CD14-positive monocyte (primary cell): Measurements from ENCODE around the gene LIF. TPM values are rescaled to one million over a fixed set of nuclear protein-coding genes. Genes with fewer than 3 reads are reported as not detected.

Experiments used
- DNase-seq, 3 donors: peaks; one replicate each; pipeline ENCODE4 v3.0.0-alpha.2; 2011 to 2022
- H2AFZ ChIP-seq: 2 replicates; pipeline ENCODE4 v1.6.0; 2012; ENCODE audit warnings: mild to moderate bottlenecking, low read depth, low read length, inconsistent platforms; ENCODE audit not compliant: insufficient read depth, poor library complexity, severe bottlenecking
- H3K27ac ChIP-seq, 2 donors: 1 replicate in 1 of 2; 2 replicates in 1 of 2; pipeline ENCODE4 v1.5.1; 2012 to 2013; ENCODE audit warnings: low read length in 2 of 2, control low read depth in 1 of 2, inconsistent platforms in 1 of 2, low read depth in 1 of 2, mild to moderate bottlenecking in 1 of 2
- H3K27me3 ChIP-seq, 2 donors: one replicate each; pipeline versions ENCODE4 v1.6.0 to v1.6.1; 2011 to 2013; ENCODE audit warnings: low read length in 2 of 2; ENCODE audit not compliant: control insufficient read depth in 2 of 2, insufficient read depth in 2 of 2
- H3K36me3 ChIP-seq, 2 donors: replicated peaks in 1 of 2; 1 replicate in 1 of 2; 2 replicates in 1 of 2; pipeline versions ENCODE4 v1.5.1 to v1.6.1; 2012 to 2013; ENCODE audit warnings: low read length in 2 of 2, control low read depth in 1 of 2, inconsistent platforms in 1 of 2, mild to moderate bottlenecking in 1 of 2; ENCODE audit not compliant: insufficient read depth in 2 of 2, control insufficient read depth in 1 of 2
- H3K4me1 ChIP-seq, 2 donors: 1 replicate in 1 of 2; 2 replicates in 1 of 2; pipeline versions ENCODE4 v1.5.1 to v1.6.1; 2012 to 2013; ENCODE audit warnings: low read length in 2 of 2, control low read depth in 1 of 2, inconsistent platforms in 1 of 2, mild to moderate bottlenecking in 1 of 2, moderate library complexity in 1 of 2; ENCODE audit not compliant: insufficient read depth in 2 of 2, control insufficient read depth in 1 of 2
- H3K4me2 ChIP-seq: replicated peaks from 2 replicates; pipeline ENCODE3; 2012; ENCODE audit warnings: low read length, moderate library complexity, mild to moderate bottlenecking; ENCODE audit not compliant: poor library complexity, severe bottlenecking; ENCODE audit errors: extremely low read depth
- H3K4me3 ChIP-seq, 3 experiments: fragments of 200-600 bp in 1 of 3; sonication (generic) in 1 of 3; replicated peaks in 1 of 3; 1 replicate in 2 of 3; 2 replicates in 1 of 3; pipeline ENCODE4 v1.5.1; 2011 to 2013; ENCODE audit warnings: low read length in 3 of 3, mild to moderate bottlenecking in 3 of 3, control low read depth in 2 of 3, low read depth in 2 of 3, inconsistent platforms in 1 of 3, moderate library complexity in 1 of 3
- H3K79me2 ChIP-seq: 2 replicates; pipeline ENCODE4 v1.6.0; 2012; ENCODE audit warnings: mild to moderate bottlenecking, control low read depth, inconsistent platforms, low read length, moderate library complexity; ENCODE audit not compliant: insufficient read depth
- H3K9ac ChIP-seq: 2 replicates; pipeline ENCODE4 v1.6.0; 2017; ENCODE audit warnings: low read length, mild to moderate bottlenecking; ENCODE audit not compliant: insufficient read depth, poor library complexity, severe bottlenecking
- H3K9me3 ChIP-seq, 2 donors: replicated peaks in 1 of 2; 1 replicate in 1 of 2; 2 replicates in 1 of 2; pipeline versions ENCODE4 v1.5.1 to v1.6.1; 2012 to 2013; ENCODE audit warnings: low read length in 2 of 2, control low read depth in 1 of 2; ENCODE audit not compliant: control insufficient read depth in 1 of 2, insufficient read depth in 1 of 2
- H4K20me1 ChIP-seq: 2 replicates; pipeline ENCODE4 v1.6.0; 2012; ENCODE audit warnings: mild to moderate bottlenecking, low read length, control low read depth, moderate library complexity; ENCODE audit not compliant: insufficient read depth
- H3K27ac Mint-ChIP-seq, 7 donors: one replicate each; pipeline ENCODE4 v1.8.0; 2020; ENCODE audit warnings: mild to moderate bottlenecking in 7 of 7, mixed read lengths in 7 of 7, moderate library complexity in 6 of 7, inconsistent platforms in 2 of 7
- H3K27me3 Mint-ChIP-seq, 3 donors: one replicate each; pipeline ENCODE4 v1.8.0; 2021 to 2022; ENCODE audit warnings: low read depth in 3 of 3, mild to moderate bottlenecking in 3 of 3, mixed read lengths in 3 of 3, moderate library complexity in 3 of 3, inconsistent platforms in 1 of 3
- H3K36me3 Mint-ChIP-seq, 2 donors: one replicate each; pipeline ENCODE4 v1.8.0; 2020; ENCODE audit warnings: mixed read lengths in 2 of 2, inconsistent platforms in 1 of 2, mild to moderate bottlenecking in 1 of 2
- H3K4me1 Mint-ChIP-seq: one replicate; pipeline ENCODE4 v1.8.0; 2020; ENCODE audit warnings: mild to moderate bottlenecking, mixed read lengths
- H3K4me3 Mint-ChIP-seq, 2 donors: one replicate each; pipeline ENCODE4 v1.8.0; 2020; ENCODE audit warnings: mild to moderate bottlenecking in 2 of 2, mixed read lengths in 2 of 2, moderate library complexity in 1 of 2
- H3K9me3 Mint-ChIP-seq, 7 donors: one replicate each; pipeline ENCODE4 v1.8.0; 2020 to 2022; ENCODE audit warnings: mixed read lengths in 7 of 7, mild to moderate bottlenecking in 6 of 7, moderate library complexity in 6 of 7, inconsistent platforms in 2 of 7
- WGBS: methylation state at CpG from one replicate; pipeline ENCODE4 v1.1.5; 2013; ENCODE audit warnings: missing lambda C conversion rate; ENCODE audit not compliant: insufficient coverage; 5-methylcytosine and 5-hydroxymethylcytosine counted together
- intact Hi-C, 2 donors: fragments of 100-400 bp; cut with micrococcal nuclease; formaldehyde crosslinking; loops; one replicate each; pipeline versions ENCODE4 v1.15.0 to v1.15.1; 2023
- polyA plus RNA-seq, 3 donors: library from polyadenylated mRNA; depleted of rRNA in 1 of 3; unstranded in 2 of 3; stranded (reverse) in 1 of 3; fragments of 300-500 nt in 2 of 3; fragments of >200 nt in 1 of 3; fragmentation: Illumina TruSeq in 2 of 3; gene quantifications; 1 replicate in 2 of 3; 2 replicates in 1 of 3; pipeline ENCODE4 v1.2.3, GENCODE V29; 2012 to 2021
- TF ChIP-seq, protein P1 (sequence below): fragments of 200-600 bp; IDR thresholded peaks from one replicate; pipeline ENCODE4 v1.8.0; 2022; ENCODE audit warnings: antibody characterized with exemption, mild to moderate bottlenecking

The LIF gene
- polyA plus RNA-seq, 3 donors, result 7.0 TPM; not detected in 2

DNA sequence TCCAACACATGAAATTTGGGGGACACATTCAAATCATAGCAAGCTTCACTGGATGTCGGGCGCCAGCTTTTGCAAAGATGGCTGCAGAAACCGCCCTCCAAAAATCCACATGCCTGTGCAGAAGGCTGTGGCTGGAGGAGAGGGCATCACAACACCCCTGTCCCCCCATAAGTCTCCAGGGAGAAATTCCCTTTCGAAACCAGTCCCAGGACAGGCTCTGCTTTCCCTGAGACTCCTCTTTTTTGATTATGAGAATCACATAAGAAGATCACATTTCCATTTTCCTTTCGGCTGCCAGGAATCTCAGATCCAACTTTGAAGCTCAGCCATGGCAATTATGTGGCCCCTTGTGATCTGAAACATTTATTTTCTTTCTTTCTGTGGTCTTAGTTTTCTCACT lies 9.7 kb downstream of the LIF start:
- H3K27me3 ChIP-seq, result no peaks in the 10 kb centered on the region
- intact Hi-C loops, result no loop called here
- H4K20me1 ChIP-seq, result no peaks in the 10 kb centered on the region
- Mint-ChIP-seq H3K4me1 (no peaks in the 10 kb centered on the region), H3K27ac (no peak overlapping the region), H3K36me3 (no peaks in the 10 kb centered on the region), H3K9me3 (peaks cover 3 to 8% (median 6%) of the 10 kb centered on the region in 7 donors), H3K27me3 (peaks cover 4 to 11% (median 5%) of the 10 kb centered on the region in 3 donors), H3K4me3 (no peak overlapping the region)
- 83% methylated on average over 1 of the region's 5 CpGs for WGBS
- DNase-seq, result no peak
- H2AFZ ChIP-seq, result no peak overlapping the region
- H3K9ac ChIP-seq, result no peak overlapping the region
- H3K4me3 ChIP-seq, result no peak overlapping the region
- H3K4me1 ChIP-seq, result no peaks in the 10 kb centered on the region
- H3K9me3 ChIP-seq, result peaks cover 0 to 6% of the 10 kb centered on the region in 2 donors
- H3K27ac ChIP-seq, result no peak overlapping the region
- no peaks in the 10 kb centered on the region for H3K79me2 ChIP-seq
- H3K36me3 ChIP-seq, result no peaks in the 10 kb centered on the region
- H3K4me2 ChIP-seq, result no peak overlapping the region
- TF ChIP-seq, protein P1, sequence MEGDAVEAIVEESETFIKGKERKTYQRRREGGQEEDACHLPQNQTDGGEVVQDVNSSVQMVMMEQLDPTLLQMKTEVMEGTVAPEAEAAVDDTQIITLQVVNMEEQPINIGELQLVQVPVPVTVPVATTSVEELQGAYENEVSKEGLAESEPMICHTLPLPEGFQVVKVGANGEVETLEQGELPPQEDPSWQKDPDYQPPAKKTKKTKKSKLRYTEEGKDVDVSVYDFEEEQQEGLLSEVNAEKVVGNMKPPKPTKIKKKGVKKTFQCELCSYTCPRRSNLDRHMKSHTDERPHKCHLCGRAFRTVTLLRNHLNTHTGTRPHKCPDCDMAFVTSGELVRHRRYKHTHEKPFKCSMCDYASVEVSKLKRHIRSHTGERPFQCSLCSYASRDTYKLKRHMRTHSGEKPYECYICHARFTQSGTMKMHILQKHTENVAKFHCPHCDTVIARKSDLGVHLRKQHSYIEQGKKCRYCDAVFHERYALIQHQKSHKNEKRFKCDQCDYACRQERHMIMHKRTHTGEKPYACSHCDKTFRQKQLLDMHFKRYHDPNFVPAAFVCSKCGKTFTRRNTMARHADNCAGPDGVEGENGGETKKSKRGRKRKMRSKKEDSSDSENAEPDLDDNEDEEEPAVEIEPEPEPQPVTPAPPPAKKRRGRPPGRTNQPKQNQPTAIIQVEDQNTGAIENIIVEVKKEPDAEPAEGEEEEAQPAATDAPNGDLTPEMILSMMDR, result no peak

DNA sequence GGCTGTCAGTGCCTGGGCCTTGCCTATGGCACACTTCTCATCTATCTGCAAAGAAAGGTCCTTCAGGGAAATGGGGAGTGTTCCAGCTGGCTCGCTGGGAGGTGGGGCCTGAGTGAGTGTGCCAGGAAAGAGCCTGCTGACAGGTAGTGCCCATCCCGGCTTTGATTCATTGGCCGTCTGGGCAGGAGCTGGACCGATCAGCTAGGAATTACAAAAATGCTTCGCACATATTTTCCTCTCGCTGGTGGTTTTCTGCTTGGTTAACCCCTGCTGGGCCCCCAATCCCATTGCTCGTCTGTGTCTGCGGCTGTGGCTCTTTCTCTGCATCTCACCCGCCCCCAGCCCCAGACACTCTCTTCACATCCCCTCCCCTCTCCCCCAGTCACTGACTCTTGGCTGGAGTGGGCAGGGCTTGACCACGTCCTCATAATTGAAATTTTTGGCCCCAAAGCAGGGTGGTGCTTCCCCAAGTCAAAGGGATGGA lies 10.8 kb downstream of the LIF start:
- H3K4me3 ChIP-seq, result no peak overlapping the region
- no peaks in the 10 kb centered on the region for H3K27me3 ChIP-seq
- H3K27ac ChIP-seq, result no peak overlapping the region
- H4K20me1 ChIP-seq, result no peaks in the 10 kb centered on the region
- H3K9me3 ChIP-seq, result peaks cover 0 to 6% of the 10 kb centered on the region in 2 donors
- H3K36me3 ChIP-seq, result no peaks in the 10 kb centered on the region
- no peak overlapping the region for H3K27ac Mint-ChIP-seq
- no peaks in the 10 kb centered on the region for H3K4me1 Mint-ChIP-seq
- no peak overlapping the region for H3K9ac ChIP-seq
- intact Hi-C loops, result no loop called here
- no peaks in the 10 kb centered on the region for H3K36me3 Mint-ChIP-seq
- peaks cover 3 to 8% (median 6%) of the 10 kb centered on the region in 7 donors for H3K9me3 Mint-ChIP-seq
- 99% methylated on average over 6 of the region's 10 CpGs for WGBS
- TF ChIP-seq, protein P1, result no peak
- no peak overlapping the region for H2AFZ ChIP-seq
- no peaks in the 10 kb centered on the region for H3K79me2 ChIP-seq
- DNase-seq, result no peak
- peaks cover 0 to 11% (median 4%) of the 10 kb centered on the region in 3 donors for H3K27me3 Mint-ChIP-seq
- no peak overlapping the region for H3K4me3 Mint-ChIP-seq
- H3K4me1 ChIP-seq, result no peaks in the 10 kb centered on the region
- no peak overlapping the region for H3K4me2 ChIP-seq
